AG09319 (cell line): ENCODE results near the gene NELL2.

Experiments used
- DNase-seq: peaks from one replicate; pipeline ENCODE4 v3.0.0-alpha.2; 2010; ENCODE audit warnings: low read depth; ENCODE audit errors: extremely low read depth
- TF ChIP-seq, protein P1 (sequence below): IDR thresholded peaks from 2 replicates; pipeline ENCODE4 v1.5.1; 2011; ENCODE audit warnings: low read depth, mild to moderate bottlenecking, inconsistent platforms, low read length, moderate library complexity

The NELL2 gene

DNA sequence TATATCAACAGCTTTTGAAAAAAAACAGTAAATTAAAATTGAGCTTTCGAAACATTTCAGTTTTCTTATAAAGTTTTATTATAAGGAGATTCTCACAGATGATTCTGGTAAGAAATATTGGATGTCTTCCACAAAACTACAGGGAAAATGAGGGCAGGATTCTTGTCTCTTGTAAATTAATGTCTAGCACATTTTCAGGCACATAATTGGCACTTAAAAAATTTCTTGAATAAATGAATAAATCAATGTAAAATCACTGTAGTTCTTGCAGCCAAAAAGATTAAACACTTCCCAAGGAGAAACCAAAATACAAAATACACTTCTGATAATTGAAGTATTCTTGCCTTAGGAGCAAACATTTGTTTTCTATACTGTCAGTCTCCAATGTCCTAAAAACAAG, 164.4 kb downstream of the NELL2 start:
- TF ChIP-seq, protein P1, sequence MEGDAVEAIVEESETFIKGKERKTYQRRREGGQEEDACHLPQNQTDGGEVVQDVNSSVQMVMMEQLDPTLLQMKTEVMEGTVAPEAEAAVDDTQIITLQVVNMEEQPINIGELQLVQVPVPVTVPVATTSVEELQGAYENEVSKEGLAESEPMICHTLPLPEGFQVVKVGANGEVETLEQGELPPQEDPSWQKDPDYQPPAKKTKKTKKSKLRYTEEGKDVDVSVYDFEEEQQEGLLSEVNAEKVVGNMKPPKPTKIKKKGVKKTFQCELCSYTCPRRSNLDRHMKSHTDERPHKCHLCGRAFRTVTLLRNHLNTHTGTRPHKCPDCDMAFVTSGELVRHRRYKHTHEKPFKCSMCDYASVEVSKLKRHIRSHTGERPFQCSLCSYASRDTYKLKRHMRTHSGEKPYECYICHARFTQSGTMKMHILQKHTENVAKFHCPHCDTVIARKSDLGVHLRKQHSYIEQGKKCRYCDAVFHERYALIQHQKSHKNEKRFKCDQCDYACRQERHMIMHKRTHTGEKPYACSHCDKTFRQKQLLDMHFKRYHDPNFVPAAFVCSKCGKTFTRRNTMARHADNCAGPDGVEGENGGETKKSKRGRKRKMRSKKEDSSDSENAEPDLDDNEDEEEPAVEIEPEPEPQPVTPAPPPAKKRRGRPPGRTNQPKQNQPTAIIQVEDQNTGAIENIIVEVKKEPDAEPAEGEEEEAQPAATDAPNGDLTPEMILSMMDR = no peak
- DNase-seq = no peak

GRCh38 chr12:44709166-44709565, 166.9 kb downstream of the NELL2 start:
- no peak for DNase-seq
- TF ChIP-seq, protein P1 = no peak

GRCh38 chr12:44708218-44708617, 167.9 kb downstream of the NELL2 start:
- DNase-seq = no peak
- TF ChIP-seq, protein P1 = no peak

DNA sequence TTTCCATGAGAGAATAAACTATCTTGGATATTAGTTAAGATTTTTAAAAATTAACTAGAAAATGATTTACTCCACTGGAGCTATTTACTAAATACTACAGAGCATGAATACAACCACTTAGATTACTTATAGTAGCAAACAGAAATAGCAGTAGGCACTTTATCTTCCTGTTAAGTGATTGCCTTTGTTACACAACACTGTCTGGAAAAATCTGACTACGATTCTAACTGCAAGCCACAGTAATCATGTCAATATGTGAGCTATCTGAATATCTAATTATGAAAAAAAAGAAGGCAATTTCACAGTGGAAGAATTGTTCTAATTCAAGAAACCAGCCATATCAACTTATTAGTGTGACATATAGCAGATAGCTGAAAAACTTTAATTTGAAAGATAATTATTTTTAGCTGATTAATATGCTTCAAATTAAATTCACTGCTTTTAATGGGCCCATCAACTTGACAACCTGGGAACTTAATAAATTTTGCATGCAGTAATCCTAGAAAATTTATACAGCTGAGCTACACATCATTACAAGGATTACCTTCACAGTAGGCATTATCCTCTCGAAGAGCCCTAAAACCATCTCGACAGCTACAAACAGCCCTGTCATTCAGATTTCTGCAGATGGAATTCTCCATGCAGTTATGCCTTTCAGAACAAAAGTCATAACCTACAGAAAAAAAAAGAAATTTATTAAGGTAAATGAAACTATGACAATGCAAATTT, 172.8 kb downstream of the NELL2 start:
- DNase-seq = no peak

GRCh38 chr12:44697511-44697910, 178.6 kb downstream of the NELL2 start:
- TF ChIP-seq, protein P1 = no peak
- DNase-seq = no peak

More for the DNA sequence above, 172.8 kb downstream of the NELL2 start:
- TF ChIP-seq, protein P1 = no peak

DNA sequence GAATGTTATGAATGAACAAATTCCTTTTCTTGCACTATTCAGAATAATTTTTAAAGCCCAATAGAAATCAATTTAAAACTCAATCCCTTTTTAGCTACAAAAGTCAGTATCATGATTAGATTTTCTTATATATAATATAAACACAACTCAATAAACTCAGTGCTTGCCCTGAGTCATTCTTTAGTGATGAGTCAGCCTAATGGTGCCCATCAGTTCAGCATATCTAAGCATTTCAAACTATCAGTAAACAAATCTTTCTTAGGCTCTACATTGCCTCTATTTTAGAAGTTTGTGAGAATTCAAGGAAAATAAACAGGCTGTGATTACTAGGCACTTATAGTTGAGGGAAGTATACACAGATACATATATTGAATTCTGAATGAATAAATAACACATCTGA, 179.6 kb downstream of the NELL2 start:
- no peak for DNase-seq
- TF ChIP-seq, protein P1 = no peak

DNA sequence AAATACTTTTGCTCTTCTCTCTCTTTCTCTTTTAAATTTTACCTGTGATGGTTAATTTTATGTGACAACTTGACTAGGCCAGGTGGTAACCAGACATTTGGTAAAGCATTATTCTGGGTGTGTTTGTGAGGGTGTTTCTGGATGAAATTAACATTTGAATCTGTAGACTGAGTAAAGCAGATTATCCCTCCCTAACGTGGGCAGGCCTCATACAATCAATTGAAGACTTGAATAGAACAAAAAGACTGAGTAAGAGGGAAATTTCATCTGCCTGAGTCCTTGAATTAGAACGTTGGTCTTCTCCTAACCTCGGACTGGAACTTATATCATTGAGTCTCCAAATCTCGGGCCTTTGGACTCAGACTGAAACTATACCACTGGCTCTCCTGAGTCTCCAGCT, 182.1 kb downstream of the NELL2 start:
- TF ChIP-seq, protein P1 = no peak

More for the DNA sequence above, 182.1 kb downstream of the NELL2 start:
- no peak for DNase-seq
